Muscle of back (tissue), 11 donors: ENCODE measurements around the gene GCFC2. TPM values are rescaled to one million over a fixed set of nuclear protein-coding genes. Genes with fewer than 3 reads are reported as not detected.

ENCODE experiments used
- DNase-seq, 3 donors: peaks; one replicate each; pipeline versions ENCODE4 v3.0.0 to v3.0.0-alpha.2; 2013
- polyA plus RNA-seq, 10 donors: library from polyadenylated mRNA; unstranded; fragments of 120-200 nt; gene quantifications; one replicate each; pipeline ENCODE4 v1.2.1, GENCODE V29; 2013; ENCODE audit not compliant: insufficient read length in 10 of 10

GCFC2 gene
- polyA plus RNA-seq, 10 donors, result 14.5 to 38.4 (median 23.2) TPM

DNA sequence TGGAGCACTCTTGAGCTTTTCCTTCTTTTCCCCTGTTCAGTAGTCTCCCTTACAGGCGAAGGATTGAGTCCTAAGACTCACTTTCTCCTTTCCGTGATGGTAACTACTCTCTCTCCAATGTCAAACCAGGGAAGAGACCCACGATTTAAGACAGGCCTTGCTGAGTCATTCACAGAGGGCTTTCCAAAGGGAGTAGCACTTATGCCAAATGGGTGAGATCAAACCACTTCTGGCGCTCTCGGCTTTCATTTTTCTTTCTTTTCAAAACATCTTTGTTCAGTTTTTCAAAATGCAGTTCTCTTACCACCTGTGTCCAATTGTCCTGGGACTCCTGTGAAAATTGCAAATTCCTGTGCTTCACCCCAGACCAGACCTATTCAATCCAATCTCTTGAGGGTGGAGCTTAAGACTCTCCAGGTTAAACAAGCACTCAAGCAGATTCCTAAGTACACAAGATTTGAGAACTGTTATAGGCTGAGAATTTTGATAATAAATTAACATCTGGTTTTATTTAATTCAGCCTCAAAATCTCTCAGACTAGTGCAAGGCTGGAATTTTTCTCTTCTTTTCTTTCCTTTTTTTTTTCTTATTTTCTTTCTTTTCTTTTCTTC lies 78.5 kb downstream of the GCFC2 start:
- DNase-seq, result peak in 1 of 3 donors; percentile 38

DNA sequence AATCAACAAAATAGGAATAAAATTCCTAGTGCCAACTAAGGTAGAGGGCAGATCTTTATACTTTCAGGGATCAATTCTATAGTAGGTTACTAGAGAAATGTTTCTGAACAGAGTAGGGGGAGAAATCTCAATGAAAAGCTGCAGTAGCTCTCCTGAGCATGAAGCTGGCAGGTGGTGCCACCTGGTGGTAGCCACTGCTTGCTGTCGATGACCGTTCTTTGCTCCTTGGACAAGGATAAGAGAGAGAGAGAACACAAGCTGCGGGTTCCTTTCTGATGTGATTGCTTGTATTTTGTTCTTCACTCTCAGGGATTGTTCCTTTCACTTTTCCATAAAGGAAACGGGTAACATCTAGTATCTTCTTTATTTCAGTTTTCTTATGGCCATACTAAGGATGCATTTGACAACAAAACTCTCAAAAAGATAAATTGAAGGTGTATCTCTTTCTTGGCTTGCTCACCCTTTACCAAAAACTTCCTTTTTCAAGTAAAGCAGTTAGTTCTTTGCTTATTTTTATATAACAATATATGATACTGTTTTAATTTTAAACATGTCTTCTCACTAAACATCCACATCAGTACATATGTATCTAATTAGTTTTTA lies 82.7 kb downstream of the GCFC2 start:
- peak; percentile 58 to 87 (median 67) for DNase-seq

DNA sequence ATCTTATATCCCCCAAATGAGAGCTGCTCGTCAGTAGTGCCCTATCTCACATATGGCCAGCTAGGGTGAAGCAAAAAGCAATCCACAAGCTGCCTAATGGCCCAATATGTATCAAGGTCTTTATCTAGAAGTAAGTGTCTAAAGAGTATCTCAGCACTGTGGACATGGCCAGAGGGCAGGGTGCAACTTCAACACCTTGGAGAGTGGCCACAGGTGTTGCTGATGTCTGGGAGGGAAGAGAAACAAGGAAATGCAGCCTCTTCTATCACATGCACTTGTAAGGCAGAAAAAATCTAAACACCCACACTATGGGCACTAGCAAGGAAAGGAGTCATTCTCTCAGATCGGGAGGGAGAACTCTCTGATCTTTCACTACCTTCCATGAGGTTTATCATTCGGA lies 87.8 kb downstream of the GCFC2 start:
- DNase-seq, result no peak

DNA sequence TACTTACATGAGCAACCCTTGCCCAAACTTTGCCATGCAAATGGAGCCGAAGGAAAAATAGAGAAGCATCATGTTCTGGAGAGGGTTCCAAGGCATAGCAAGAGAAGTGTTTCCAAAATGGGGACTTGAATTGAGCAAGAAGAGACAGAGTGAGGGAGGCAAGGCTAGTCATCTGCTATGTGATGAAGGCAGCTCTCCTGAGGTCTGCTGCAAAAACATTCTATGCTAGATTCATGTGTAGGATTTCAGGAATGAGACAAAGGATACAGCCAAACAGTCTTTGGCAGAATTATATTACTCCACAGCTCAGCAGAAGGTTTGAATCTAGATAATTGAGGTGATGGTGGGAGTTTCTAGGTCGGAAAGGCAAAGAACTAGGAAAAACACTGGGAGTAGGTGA lies 88.2 kb downstream of the GCFC2 start:
- DNase-seq, result no peak

DNA sequence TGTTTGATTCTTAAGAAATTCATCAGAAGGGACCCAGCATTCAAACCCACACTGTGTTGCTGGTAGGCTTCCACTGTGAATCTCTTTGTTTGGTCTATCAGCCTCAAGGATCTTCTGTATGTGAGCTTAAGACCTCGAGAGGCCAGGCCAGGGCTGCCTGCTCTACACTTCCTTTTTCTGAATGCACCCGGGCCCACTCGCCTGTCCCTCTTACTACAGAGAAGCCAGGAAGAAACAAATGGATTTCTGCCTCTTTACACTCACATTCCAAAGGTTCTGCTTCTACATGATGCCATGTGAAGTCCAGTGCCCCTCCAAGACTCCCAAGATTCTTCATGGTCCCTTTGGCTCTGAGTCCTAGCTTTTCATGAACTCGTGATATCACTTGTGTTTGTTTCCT lies 89.5 kb downstream of the GCFC2 start:
- DNase-seq, result no peak

DNA sequence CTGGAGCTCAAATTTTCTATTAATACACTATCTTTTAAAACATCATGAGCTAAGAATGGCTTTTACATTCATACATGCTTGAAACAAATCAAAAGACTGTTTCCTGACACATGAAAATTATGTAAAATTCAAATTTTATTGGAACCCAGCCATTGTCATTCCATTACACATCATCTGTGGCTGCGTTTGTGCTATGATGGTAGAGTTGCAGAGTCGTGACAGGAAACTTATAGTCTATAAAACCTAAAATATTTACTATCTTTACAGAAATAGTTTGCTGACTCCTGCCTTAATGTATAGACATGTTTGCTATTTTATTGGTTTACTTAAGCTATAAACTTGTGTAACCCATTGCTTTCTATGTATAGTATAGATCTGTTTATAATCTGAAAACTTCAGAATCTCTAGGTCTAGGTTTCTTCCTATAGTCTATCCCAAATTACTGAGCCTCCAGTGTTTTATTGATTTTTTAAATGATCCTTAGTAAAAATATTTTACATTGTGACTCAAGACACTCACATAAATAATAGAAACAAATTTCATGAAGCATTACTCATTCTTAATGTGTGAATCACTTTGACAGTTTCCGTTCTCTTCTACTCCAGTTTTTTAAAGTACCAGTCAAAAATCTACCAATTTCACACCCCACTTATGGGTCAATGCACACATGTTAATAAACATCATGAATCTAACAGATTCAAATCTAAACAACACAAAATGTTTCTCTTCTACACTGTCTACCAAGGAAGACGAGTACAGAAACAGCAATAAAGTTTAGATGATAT lies 90.6 kb downstream of the GCFC2 start:
- DNase-seq, result no peak

DNA sequence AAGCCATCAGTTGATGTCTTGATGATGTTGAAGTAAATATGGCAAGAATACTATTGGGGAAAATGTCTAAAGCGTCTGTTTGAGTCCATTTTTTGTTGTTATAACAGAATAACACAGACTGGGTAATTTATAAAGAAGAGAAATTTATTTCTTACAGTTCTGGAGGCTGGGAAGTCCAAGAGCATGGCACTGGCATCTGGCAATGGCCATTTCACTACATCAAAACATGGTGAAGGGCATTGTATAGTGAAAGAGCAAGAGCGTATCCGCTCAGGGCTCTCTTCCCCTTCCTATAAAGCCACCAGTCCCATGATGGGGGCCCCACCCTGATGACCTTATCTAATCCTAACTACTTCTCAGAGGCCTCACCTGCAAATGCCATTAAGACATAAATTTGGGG lies 93.8 kb downstream of the GCFC2 start:
- no peak for DNase-seq

DNA sequence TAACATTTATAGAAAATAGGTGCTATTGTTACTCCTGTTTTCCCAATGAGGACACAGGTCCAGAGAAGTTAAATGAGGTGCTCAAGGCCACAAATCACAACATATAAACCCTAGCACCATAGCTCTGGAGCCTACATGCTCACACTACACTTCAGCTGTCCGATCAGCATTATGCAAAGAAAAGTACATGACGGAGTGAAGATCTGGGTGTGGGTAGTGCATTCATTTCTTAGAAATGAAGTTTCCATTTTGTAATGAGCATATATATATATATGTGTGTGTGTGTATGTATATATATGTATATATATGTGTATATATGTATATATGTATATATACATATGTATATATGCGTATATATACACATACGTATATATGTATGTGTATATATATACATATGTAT lies 94.3 kb downstream of the GCFC2 start:
- no peak for DNase-seq

DNA sequence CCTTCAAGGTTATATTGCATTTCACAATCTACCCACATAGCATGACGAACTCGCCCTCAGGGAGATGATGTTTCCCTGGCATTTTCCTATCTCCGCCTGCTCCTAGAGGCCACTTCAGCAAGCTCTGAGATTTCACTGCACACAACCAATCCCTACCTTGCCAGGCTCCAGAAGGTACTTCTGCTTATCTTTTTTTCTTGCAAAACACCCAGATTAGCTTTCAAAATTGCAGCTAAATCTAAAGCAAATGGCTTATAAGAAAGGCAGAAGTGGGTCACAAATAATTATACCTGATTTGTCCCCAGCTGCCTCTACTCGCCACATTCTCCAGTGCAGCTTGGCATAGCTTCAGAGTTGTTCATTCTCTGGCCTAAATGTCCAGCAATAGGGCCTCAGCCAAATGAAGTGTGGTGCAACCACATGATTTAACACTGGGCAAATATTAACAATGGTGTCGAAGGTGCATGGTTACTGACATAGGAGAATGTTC lies 96.5 kb downstream of the GCFC2 start:
- no peak for DNase-seq

DNA sequence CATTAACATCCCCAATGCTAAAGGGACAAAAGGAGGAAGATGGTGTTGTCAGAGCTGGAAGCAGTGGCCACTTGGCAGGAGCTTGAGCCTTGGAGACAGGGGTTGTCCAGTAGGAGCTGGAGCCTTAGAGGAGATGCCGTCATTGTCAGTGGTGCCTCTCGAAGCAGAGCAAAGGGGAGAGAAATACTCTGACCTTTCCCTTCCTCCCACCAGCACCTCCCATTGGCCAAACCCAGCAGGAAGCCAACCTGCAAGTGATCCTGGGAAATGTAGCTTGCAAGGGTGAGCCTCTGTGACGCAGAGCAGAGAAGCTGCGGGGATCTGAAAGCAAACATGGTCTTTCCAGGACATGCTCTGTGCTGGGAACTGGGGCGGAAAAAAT lies 97.9 kb downstream of the GCFC2 start:
- DNase-seq, result no peak

Other genes starting within 250 kb of the GCFC2 start
- 1 to 10 TPM; 3.5 to 9.8 (median 5.8) TPM for gene EVA1A, start 150.0 kb downstream of the GCFC2 start, polyA plus RNA-seq
- 10 to 100 TPM; 30.1 to 44.4 (median 35.9) TPM for gene MRPL19, start 64.1 kb downstream of the GCFC2 start, polyA plus RNA-seq